MCF 10A (cell line): Measurements from ENCODE around the gene PLXDC2. TPM values are rescaled to one million over a fixed set of nuclear protein-coding genes. Genes with fewer than 3 reads are reported as not detected.

Source experiments
- BruUV-seq: library from RNA; stranded (reverse); fragments of 400-500 nt; replicated peaks from 2 replicates; lab custom pipeline; 2021; lab: Mats Ljungman, UMichigan
- CTCF ChIA-PET: fragments of 300-600 bp; sonication (Branson Sonifier 250); formaldehyde crosslinking; extraction: SDS; loops from one replicate; lab custom pipeline; 2021; ENCODE audit warnings: antibody characterized with exemption, inconsistent platforms; lab: Yijun Ruan, JAX
- POLR2A ChIA-PET: fragments of 300-600, 350-650 bp; sonication (Branson Sonifier 250); formaldehyde crosslinking; extraction: SDS; loops from one replicate; lab custom pipeline; 2020; ENCODE audit warnings: antibody characterized with exemption, inconsistent platforms; lab: Yijun Ruan, JAX
- DNase-seq: peaks from one replicate; pipeline ENCODE4 v3.0.0-alpha.2; 2018; ENCODE audit not compliant: unreplicated experiment
- H3K27ac Mint-ChIP-seq: one replicate; pipeline ENCODE4 v1.8.0; 2022; ENCODE audit warnings: mild to moderate bottlenecking, low read depth, mixed read lengths; ENCODE audit not compliant: unreplicated experiment
- H3K27me3 Mint-ChIP-seq: one replicate; pipeline ENCODE4 v1.8.0; 2022; ENCODE audit warnings: mixed read lengths; ENCODE audit not compliant: insufficient read depth, unreplicated experiment
- H3K36me3 Mint-ChIP-seq: one replicate; pipeline ENCODE4 v1.8.0; 2022; ENCODE audit warnings: mild to moderate bottlenecking, moderate library complexity, mixed read lengths; ENCODE audit not compliant: insufficient read depth, unreplicated experiment
- H3K4me1 Mint-ChIP-seq: one replicate; pipeline ENCODE4 v1.8.0; 2022; ENCODE audit warnings: mixed read lengths; ENCODE audit not compliant: insufficient read depth, unreplicated experiment
- H3K4me3 Mint-ChIP-seq: one replicate; pipeline ENCODE4 v1.8.0; 2022; ENCODE audit warnings: mild to moderate bottlenecking, moderate library complexity, mixed read lengths; ENCODE audit not compliant: unreplicated experiment
- H3K9me3 Mint-ChIP-seq: one replicate; pipeline ENCODE4 v1.8.0; 2022; ENCODE audit warnings: mixed read lengths; ENCODE audit not compliant: unreplicated experiment
- intact Hi-C: fragments of 100-400 bp; cut with micrococcal nuclease; formaldehyde crosslinking; loops from 2 replicates; pipeline ENCODE4 v1.14.1; 2022
- total RNA-seq: library from RNA; stranded (reverse); gene quantifications from 2 replicates; pipeline ENCODE4 v1.2.3, GENCODE V29; 2022
- TF ChIP-seq, protein P1 (sequence below): fragments of 200-600 bp; IDR thresholded peaks from one replicate; pipeline ENCODE4 v1.8.0; 2022; ENCODE audit warnings: antibody characterized with exemption, mild to moderate bottlenecking; ENCODE audit not compliant: unreplicated experiment

Gene PLXDC2
- total RNA-seq, 1 experiment from 2014 or later, result 23.3 TPM

GRCh38 chr10:20087353-20087752 is 271.1 kb downstream of the PLXDC2 start:
- Mint-ChIP-seq H3K4me3 (no peak overlapping the region), H3K27me3 (no peaks in the 10 kb centered on the region), H3K27ac (no peak overlapping the region), H3K4me1 (peaks cover 5% of the 10 kb centered on the region), H3K9me3 (no peaks in the 10 kb centered on the region), H3K36me3 (no peaks in the 10 kb centered on the region)
- intact Hi-C loops, result loop anchor here (10.0 kb wide), 1 partner anchor 273 kb away; the partner anchor contains the start of gene PLXDC2
- BruUV-seq, result no TSS peak
- DNase-seq, result no peak
- ChIA-PET CTCF (no interaction called here), POLR2A (interaction anchor here (1.2 kb wide), 1 partner anchor 30 kb away, joined by 3 read pairs; no protein-coding TSS in a partner anchor)
- TF ChIP-seq, protein P1, sequence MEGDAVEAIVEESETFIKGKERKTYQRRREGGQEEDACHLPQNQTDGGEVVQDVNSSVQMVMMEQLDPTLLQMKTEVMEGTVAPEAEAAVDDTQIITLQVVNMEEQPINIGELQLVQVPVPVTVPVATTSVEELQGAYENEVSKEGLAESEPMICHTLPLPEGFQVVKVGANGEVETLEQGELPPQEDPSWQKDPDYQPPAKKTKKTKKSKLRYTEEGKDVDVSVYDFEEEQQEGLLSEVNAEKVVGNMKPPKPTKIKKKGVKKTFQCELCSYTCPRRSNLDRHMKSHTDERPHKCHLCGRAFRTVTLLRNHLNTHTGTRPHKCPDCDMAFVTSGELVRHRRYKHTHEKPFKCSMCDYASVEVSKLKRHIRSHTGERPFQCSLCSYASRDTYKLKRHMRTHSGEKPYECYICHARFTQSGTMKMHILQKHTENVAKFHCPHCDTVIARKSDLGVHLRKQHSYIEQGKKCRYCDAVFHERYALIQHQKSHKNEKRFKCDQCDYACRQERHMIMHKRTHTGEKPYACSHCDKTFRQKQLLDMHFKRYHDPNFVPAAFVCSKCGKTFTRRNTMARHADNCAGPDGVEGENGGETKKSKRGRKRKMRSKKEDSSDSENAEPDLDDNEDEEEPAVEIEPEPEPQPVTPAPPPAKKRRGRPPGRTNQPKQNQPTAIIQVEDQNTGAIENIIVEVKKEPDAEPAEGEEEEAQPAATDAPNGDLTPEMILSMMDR, result no peak

DNA sequence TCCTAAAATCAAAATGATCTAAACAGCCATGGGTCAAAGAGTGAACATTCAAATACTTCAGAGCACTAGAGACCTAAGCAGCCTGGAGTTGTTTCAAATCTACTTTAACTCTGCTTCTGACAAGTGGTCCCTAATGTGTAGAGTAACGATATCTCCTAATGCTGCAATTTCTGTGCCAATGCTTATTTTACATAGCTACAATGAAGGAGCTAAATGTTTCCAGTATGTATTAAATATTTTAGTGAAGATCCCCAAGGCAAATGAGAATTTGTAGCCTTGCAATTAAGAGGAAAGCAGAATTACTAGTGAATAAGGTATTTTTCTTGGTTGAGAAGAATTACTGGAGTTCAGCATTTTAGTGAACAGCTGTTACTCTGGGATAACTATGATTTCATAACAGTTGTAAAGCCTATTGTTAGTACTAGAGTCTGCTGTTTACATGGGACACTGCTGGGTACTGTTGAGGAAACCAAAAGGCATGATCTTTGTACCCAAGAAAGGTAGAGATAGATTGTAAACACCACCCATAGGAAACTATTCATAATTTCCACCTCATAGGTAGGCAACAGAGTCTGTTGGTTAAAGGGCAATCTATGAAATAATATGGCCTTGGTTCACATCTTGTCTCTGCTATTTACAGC is 271.9 kb downstream of the PLXDC2 start:
- TF ChIP-seq, protein P1, result no peak
- POLR2A ChIA-PET, result no interaction called here
- no TSS peak for BruUV-seq
- no peaks in the 10 kb centered on the region for H3K9me3 Mint-ChIP-seq
- no peaks in the 10 kb centered on the region for H3K27me3 Mint-ChIP-seq
- DNase-seq, result no peak
- no peak overlapping the region for H3K4me3 Mint-ChIP-seq
- no peaks in the 10 kb centered on the region for H3K36me3 Mint-ChIP-seq
- CTCF ChIA-PET, result interaction anchor here (0.6 to 0.9 kb wide), 2 partner anchors 17 to 24 kb away, joined by 3 to 4 read pairs; no protein-coding TSS in a partner anchor
- intact Hi-C loops, result loop anchor here (10.0 kb wide), 1 partner anchor 273 kb away; the partner anchor contains the start of gene PLXDC2
- peaks cover 5% of the 10 kb centered on the region for H3K4me1 Mint-ChIP-seq
- no peak overlapping the region for H3K27ac Mint-ChIP-seq

GRCh38 chr10:20089879-20090278 is 273.6 kb downstream of the PLXDC2 start:
- H3K27ac Mint-ChIP-seq, result no peak overlapping the region
- no peak for DNase-seq
- TF ChIP-seq, protein P1, result no peak
- H3K27me3 Mint-ChIP-seq, result no peaks in the 10 kb centered on the region
- H3K4me1 Mint-ChIP-seq, result peaks cover 5% of the 10 kb centered on the region
- intact Hi-C loops, result loop anchor here (10.0 kb wide), 1 partner anchor 275 kb away; the partner anchor contains the start of gene PLXDC2
- ChIA-PET CTCF (no interaction called here), POLR2A (no interaction called here)
- BruUV-seq, result no TSS peak
- H3K36me3 Mint-ChIP-seq, result no peaks in the 10 kb centered on the region
- H3K4me3 Mint-ChIP-seq, result no peak overlapping the region
- H3K9me3 Mint-ChIP-seq, result no peaks in the 10 kb centered on the region

DNA sequence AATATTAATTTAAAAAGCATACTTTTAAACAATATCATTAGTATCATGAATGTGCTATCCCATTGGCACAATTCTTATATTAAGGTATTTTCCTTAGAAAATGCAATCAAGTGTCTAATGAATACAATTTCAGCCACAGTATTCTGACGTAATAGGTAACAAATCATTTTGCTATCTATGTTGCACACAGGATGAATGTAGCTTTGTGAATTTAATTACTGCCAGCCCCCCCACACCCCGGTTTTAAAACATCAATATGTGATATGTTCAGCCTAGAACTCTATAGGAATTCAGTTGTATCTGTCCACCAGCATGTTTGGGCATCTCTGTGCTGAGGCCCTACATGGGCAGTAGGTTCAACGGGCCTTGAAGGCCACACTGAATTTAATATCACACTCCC is 274.6 kb downstream of the PLXDC2 start:
- Mint-ChIP-seq H3K36me3 (no peaks in the 10 kb centered on the region), H3K4me1 (peaks cover 5% of the 10 kb centered on the region), H3K27ac (no peak overlapping the region), H3K9me3 (no peaks in the 10 kb centered on the region), H3K27me3 (no peaks in the 10 kb centered on the region), H3K4me3 (no peak overlapping the region)
- ChIA-PET CTCF (no interaction called here), POLR2A (no interaction called here)
- intact Hi-C loops, result no loop called here
- no TSS peak for BruUV-seq
- DNase-seq, result no peak
- TF ChIP-seq, protein P1, result no peak
